H1 (cell line): ENCODE results near the gene YBX1.

ENCODE experiments used
- ASH2L ChIP-seq: fragments of 200-600, 300-600 bp; sonication (generic); IDR thresholded peaks from one replicate; pipeline ENCODE4 v1.7.1; 2017; ENCODE audit warnings: low read length
- CHD1 ChIP-seq: IDR thresholded peaks from 2 replicates; pipeline ENCODE4 v1.6.1; 2012; ENCODE audit warnings: low read depth, low read length, improper control_type of control experiment
- GTF2F1 ChIP-seq: IDR thresholded peaks from 2 replicates; pipeline ENCODE4 v1.6.1; 2012; ENCODE audit warnings: low read depth, low read length, improper control_type of control experiment, borderline replicate concordance
- HDAC6 ChIP-seq: IDR thresholded peaks from one replicate; pipeline ENCODE4 v1.7.1; 2012; ENCODE audit warnings: low read depth, mild to moderate bottlenecking, inconsistent platforms, low read length, moderate library complexity
- SP1 ChIP-seq: IDR thresholded peaks from 2 replicates; pipeline ENCODE4 v1.6.1; 2011; ENCODE audit warnings: low read depth, low read length
- TAF1 ChIP-seq: IDR thresholded peaks from 2 replicates; pipeline ENCODE4 v1.6.1; 2011; ENCODE audit warnings: mild to moderate bottlenecking, low read depth, low read length
- TF ChIP-seq, protein P1 (sequence below), 3 experiments: IDR thresholded peaks; 1 replicate in 2 of 3; 2 replicates in 1 of 3; pipeline versions ENCODE4 v1.5.1 to v1.6.1; 2011; ENCODE audit warnings: low read length in 3 of 3, mild to moderate bottlenecking in 3 of 3, inconsistent platforms in 2 of 3, low read depth in 1 of 3, moderate library complexity in 1 of 3; ENCODE audit not compliant: insufficient read depth in 1 of 3; ENCODE audit errors: control extremely low read depth in 1 of 3

DNA sequence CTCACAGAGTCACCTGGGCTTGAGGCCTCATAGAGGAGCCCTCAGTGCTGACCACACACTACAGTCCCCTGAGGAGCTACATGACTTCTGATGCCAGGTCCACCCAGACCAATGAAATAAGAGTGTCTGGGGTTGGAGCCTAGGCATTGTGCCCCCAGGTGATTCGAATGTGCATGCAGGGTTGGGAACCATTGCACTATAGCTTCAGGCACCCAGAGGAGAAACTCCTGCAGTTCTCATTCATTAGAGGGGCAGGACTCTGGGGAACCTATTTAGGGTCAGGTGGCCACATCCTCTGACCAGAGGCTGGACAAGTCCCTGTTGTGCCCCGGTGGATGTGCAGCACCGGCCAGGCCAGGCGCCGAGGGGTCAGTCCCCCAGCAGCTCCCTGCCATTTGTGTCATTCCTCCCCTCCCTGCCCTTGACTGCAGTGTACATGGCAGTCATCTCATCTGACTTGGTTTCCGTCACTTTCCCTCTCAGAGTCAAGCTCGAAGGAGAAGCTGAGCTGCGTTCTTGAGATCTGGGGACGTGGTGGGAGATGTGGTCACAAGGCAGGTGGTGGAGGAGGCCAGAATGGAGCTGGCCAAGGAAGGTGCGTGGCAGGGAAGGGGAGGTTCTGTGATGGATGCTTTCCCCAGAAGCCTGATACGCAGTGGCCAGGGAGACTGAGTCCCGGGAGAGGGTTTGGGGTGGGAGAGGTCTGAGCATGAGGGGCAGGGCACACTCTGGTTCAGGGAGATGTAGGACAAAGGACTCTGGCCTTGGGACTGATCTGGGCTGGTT, 51.4 kb downstream of the YBX1 start:
- TF ChIP-seq, protein P1, sequence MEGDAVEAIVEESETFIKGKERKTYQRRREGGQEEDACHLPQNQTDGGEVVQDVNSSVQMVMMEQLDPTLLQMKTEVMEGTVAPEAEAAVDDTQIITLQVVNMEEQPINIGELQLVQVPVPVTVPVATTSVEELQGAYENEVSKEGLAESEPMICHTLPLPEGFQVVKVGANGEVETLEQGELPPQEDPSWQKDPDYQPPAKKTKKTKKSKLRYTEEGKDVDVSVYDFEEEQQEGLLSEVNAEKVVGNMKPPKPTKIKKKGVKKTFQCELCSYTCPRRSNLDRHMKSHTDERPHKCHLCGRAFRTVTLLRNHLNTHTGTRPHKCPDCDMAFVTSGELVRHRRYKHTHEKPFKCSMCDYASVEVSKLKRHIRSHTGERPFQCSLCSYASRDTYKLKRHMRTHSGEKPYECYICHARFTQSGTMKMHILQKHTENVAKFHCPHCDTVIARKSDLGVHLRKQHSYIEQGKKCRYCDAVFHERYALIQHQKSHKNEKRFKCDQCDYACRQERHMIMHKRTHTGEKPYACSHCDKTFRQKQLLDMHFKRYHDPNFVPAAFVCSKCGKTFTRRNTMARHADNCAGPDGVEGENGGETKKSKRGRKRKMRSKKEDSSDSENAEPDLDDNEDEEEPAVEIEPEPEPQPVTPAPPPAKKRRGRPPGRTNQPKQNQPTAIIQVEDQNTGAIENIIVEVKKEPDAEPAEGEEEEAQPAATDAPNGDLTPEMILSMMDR (IDR thresholded peaks at IDR 0.05; ENCODE audit: control extremely low read depth in 1 of 3, insufficient read depth in 1 of 3, low read depth in 1 of 3, low read length in 3 of 3), result no peak
- TF ChIP-seq SP1 (no peak), GTF2F1 (no peak), ASH2L (no peak), TAF1 (no peak), HDAC6 (no peak), CHD1 (no peak)
